Stimulated activated CD8-positive, alpha-beta memory T cell treated with anti-CD3 and anti-CD28 coated beads, Interleukin-2, amount 100 ng/mL, for 1 hour (primary cell): ENCODE data around the gene HSD17B10.
A peak's percentile ranks its signal among the peaks of the same experiment; 100 is the strongest.
"Not testable (repeated sequence)": the region's sequence is repeated elsewhere in the genome, so short reads cannot be mapped to it uniquely, and the experiment has no call there.

ENCODE experiments used
- DNase-seq, 2 donors: peaks; one replicate each; pipeline ENCODE4 v3.0.0-alpha.2; 2020; ENCODE audit warnings: low read depth in 2 of 2

Gene HSD17B10

DNA sequence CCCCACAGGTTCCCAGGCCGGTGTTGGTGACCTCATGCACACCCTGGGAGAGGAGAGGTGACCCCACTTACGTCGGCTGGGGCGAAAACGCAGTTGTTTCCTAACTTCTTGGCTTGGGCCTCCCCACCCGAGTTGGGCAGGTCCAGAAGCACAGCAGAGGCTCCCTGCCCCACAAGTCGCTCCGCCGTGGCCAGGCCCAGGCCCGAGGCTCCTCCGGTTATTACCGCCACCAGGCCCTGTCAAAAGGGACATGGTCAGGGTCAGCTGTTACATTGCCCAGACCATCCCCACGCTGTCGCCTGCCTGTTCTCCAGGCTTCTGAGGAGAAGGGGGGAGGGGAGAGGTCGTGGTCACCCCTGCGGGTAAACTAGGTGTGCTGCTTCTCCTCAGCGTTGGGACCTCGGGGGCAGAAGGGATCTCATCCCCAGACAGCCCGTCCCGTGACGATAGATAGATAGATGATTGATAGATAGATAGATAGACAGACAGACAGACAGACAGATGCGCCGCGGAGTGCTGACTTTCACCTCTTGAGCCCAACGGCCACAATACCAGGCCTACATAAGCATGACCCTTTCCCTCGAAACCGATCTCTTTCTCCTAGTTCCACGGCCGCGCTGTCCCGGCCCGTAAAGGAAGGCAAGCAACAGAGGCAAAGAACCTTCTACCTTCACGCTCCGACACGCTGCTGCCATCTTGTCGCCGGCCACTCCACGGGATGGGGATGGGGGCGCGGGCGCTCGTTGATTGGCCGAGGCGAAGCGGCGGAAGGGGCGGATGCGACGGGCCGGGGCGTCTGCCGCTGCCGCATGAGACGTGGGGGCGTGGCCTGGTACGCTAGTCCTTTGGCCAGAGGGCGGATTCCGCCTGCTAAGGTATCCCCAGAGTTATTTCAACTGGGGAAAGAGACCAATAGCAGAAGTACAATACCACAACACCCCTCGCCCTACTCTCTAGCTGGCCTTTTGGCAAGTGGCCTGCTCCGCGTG is at the start of gene HSD17B10:
Gene HSD17B10, minus strand, starts transcription at position 720 of the 989 bp plus-strand sequence. Its CDS starts 25 bp downstream, at position 695.
- peak; percentile 62 to 75 for DNase-seq

DNA sequence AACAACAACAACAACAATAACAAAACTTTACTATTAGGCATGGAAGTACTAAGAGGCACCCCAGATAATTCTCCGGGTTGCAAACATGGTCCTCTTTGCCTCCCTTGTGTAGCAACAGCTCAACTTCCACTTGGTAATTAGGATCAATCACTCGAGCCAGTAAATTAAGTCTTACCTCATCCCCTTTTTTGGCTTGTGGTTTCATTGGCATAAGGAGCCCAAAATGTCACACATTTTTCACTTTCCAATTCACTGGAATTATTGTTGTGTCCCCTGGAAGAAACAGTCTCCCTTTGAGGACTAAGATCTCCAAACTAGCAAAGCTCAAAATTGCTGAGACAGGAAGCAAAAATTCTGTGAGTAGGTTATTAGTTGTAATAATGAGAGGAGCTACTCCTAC is 49.2 kb upstream of the HSD17B10 start:
- no peak for DNase-seq

DNA sequence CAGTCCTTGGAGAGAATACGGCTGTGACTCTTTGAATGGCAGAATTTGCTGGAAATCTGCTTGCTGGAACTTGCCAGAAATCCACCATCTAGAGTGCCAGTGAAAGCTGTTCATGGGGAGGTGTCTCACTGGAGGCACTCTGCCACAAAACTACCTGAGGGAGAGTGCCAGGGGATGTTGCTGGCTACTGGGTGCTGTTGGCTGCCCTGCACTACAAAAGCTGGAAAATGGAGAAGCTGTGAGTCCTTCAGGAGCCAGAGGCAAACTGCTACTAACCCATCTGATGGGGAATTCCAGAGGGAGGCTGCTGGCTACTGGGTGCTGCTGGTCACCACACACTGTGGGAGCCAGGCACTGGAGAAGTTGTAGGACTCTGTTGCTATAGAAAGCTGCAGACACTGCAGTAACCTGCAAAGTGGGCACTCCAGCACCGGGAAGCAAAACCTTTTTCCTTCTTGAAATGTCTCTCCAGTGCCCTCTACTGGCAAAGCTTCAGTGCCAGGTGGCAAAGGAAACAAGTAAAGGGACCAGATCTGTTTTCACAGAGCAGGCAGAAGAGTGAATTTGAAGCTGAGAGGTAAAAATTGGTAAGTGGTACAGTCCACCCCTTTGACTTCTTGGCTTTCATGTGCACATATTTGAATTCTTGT is 47.8 kb upstream of the HSD17B10 start:
- DNase-seq, result peak; percentile 2

DNA sequence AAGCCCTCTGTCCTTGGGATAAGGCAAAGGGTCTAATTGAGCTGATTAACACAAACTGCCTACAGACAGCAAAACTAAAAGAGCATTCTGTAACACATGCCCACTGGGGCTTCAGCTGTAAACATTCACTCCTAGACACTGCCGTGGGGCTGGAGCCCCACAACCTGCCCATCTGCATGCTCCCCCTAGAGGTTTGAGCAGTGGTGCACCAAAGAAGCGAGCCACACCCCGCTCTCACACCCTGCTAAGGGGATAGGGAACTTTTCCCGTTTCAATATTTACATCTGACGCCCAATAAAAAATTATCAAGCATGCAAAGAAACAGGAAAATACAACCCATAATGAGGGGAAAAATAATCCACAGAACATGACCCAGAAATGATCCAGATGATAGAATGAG is 46.9 kb upstream of the HSD17B10 start:
- DNase-seq, result no peak

DNA sequence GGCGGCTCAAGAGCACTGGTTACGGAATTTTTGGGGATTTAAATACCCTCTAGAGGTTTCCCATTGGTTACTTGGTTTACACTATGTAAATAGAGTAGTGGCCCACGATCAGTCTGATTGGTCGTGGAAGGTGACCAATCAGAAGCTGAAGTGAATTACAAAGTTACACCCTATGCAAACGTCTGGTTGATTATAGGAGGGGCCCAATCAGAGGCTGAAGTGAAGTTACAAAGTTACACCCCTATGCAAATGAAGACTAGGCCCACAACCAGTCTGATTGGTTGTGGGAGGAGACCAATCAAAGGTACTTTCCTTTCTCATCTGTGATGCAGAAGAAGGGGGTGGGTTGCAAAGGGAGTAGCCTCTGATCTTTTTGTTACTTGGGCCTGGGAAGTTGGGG is 45.1 kb upstream of the HSD17B10 start:
- DNase-seq, result no peak

DNA sequence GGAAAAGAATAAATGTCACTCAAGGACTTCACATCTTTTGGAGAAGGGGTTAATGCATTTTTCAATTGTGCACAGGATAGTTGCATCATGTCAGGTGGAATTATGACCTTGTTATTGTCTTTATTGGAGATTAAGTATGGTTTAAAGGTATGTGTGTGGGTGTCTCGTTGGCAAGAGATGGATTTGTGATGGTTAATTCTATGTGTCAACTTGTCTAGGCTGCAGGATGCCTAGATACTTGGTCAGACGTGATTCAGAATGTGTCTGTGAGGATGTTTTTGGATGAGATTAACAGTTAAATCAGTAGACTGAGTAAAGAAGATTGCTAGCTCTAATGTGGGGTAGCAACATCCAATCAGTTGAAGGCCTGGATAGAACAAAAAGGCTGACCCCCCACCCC is 42.2 kb upstream of the HSD17B10 start:
- no peak for DNase-seq

DNA sequence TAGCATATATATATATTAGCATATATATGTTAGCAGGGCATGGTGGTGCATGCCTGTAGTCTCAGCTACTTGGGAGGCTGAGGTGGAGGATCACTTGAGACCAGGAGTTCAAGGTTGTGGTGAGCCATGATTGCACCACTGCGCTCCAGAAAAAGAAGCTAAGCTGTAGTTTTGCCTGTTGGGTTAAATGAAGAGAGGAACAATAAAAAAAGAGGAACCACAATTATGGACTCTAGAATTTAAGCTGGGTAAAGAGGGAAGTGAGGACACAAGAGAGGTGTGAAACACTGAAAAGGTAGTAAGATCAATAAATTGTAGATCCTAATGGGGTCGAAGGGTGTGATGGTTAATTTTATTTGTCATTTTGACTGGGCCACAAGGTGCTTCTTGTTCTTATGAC is 40.5 kb upstream of the HSD17B10 start:
- no peak for DNase-seq

DNA sequence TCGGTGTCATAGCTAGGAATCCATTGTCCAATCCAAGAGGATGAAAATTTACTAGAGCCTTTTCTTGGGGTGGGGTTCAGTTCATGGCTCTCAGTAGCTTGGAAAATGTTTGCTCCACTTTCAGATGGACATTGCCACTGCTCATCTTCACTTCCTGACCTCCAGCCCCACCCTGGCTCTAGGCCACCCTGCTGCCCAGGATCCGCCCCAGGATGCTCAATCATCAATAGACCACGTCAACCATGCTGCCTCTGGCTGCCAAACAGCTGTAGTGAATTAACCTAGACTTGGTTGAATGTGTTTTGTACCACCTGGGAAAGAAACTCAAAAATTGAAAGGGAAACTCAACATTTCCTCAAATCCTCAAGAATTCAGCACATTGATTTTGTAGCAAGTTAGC is 37.2 kb upstream of the HSD17B10 start:
- no peak for DNase-seq

DNA sequence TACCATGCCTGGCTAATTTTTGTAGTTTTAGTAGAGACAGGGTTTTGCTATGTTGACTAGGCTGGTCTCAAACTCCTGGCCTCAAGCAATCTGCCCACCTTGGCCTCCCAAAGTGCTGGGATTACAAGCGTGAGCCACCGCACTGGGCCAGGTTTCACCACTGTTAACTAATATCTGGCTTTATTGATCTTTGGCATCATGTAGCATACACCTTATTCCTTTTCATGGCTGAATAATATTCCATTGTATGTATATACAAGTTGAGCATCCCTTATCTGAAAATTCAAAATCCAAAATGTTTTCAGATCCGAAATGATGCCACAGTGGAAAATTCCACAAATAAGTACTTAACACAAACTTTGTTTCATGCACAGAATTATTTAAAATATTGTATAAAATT is 34.5 kb upstream of the HSD17B10 start:
- DNase-seq, result not testable (repeated sequence)

DNA sequence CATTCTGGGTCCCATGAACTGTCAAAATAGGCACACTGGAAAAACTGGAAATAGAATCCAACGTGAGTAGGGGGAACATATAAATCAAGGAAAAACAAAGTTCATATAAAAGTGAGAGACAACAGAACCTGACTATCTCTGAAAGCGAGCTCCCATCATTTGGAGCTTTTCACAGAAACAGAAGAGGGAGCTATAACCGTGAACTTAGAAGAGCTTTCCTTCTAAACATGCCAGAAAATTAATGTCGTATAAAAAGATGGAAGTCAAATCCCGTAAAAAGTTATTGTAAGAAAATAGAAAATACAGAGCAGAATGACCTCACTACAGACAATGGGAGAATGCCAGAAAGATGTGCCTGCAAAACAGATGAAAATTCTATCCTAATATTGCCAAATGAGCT is 23.9 kb upstream of the HSD17B10 start:
- DNase-seq, result no peak

DNA sequence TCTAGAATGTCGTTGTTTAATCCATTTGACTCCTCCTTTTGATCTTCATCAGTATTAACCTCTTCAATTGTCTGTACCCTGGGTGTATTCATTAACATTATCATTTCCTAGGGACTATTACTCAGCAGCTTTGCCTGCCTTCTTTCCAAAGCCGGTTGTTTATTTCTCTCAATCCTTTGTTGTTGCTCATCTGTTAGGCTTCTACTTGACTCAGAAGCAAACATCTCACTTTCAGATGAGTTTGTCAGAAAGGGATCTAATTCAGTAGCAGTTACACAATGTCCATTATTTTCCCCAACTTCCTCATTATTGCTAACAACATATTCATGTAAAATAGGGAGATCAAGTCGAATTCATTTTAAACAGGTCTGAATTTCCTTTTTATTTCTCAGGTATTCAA is 22.1 kb upstream of the HSD17B10 start:
- DNase-seq, result no peak

DNA sequence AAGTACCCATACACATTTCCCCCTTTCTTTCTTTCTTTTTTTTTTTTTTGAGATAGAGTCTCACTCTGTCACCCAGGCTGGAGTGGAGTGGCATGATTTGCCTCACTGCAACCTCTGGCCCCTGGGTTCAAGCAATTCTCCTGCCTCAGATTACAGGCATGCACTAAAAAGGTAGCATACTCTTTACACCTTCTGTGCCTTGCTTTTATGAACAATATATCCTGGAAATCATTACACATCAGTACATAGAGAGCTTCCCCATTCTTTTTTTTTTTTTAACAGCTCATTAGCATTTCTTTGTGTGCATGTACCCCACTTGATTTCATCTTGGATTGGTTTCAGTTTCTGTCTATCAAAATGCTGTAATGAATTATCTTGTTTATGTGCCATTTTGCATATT is 18.6 kb upstream of the HSD17B10 start:
- DNase-seq, result no peak

DNA sequence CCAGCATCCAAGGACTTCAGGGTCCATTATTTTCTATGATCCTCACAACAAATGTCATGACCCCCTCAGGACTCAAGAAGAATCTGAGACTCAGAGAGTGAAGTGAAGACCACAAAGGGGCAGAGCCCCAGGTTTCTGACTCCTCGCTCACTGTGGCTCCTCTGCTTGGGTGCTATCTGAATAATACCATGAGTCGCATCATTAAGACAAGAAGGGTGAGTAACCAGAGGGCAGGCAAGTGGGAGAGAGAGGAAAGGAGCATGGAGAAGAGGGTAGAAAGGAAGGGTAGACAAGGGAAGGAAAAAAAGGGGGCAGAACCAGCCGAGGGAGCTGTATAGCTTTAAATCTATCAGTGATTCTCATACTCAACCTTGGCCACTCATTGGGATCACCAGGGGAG is 15.5 kb upstream of the HSD17B10 start:
- DNase-seq, result no peak

DNA sequence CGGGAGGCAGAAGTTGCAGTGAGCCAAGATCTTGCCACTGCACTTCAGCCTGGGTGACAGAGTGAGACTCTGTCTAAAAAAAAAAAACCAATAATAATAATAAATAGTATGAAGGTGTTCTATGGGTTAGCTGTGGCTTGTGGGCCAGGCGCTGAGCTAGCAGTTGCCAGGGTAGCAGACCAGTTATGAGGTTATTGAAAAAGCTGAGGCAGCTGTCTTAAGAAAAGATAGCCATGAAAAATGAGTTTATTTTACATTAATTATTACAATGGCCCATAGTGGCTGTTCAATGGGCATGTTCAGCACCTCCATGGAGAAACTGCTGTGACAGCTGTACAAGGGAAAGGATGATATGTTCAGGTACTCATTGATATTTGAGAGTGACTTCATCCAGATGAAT is 13.3 kb upstream of the HSD17B10 start:
- DNase-seq, result no peak

DNA sequence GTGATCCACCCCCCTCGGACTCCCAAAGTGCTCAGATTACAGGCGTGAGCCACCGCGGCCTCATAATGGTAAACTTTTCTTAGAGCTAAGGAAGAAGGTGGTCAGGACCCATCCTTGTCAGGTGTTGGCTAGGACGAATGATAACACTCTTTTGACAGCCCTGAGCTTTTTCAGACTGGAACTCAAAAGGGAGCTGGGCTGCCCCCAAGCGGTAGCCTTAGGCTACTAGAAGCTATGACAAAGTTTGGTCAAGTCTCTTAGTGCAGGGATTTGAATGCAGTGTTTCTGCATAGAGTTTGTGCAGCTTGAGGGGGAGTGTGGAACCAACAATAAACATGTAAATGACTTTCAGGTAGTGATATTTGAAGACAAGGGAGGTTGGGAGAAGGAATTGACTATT is 11.8 kb upstream of the HSD17B10 start:
- no peak for DNase-seq

DNA sequence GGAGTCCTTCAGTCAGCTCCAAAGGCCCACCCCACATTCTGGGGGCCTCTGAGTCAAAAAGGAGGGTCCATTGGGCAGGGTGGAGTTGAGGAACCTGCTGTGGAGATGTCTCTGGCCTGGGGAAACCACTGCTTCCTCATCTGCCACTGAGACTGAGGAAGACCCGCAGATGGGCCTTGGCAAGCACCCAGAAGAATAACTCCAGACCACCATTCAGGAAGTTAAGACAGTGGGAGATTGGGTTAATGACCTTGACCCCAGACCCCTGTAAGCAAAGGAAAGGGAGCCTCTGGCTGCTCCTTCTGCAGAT is 8.1 kb upstream of the HSD17B10 start:
- DNase-seq, result no peak

DNA sequence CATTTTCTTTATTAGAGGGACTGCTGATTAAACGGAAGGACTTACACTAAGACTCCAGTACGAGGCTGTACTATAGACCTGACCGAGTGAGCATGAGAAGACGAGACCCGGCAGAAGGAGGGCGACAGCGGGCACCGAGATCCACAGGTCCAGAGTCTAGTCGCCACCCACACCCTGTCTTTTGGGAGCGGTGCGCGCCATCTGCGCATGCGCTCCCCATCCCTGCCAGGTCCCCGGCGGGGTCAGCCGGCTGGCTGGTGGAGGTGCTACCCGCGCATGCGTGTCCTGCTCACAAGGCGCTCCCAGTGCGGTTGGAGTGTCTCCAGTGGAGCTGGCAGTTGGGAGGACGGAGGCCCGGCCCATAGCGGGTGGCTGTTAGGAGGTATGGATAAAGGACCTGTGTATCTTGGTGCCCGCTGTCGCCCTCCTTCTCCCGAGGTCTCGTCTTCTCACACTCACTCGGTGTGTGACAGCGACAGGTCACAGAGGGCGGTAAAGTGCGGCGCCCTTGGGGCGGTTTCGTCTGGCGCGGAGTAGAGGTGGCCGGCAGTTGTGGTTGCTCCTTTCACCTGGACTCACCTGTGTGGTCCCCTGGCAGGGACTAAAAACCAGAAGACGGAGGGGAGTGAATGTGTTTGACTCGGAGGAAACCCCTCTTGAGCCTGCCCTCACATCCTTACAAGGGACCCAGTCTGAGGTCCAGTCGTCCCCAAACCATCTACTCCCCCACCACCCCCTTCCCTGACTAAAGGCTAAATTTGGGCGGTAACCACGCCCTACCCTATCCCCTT is 7.6 kb upstream of the HSD17B10 start:
- DNase-seq, result peak; percentile 37 to 51

DNA sequence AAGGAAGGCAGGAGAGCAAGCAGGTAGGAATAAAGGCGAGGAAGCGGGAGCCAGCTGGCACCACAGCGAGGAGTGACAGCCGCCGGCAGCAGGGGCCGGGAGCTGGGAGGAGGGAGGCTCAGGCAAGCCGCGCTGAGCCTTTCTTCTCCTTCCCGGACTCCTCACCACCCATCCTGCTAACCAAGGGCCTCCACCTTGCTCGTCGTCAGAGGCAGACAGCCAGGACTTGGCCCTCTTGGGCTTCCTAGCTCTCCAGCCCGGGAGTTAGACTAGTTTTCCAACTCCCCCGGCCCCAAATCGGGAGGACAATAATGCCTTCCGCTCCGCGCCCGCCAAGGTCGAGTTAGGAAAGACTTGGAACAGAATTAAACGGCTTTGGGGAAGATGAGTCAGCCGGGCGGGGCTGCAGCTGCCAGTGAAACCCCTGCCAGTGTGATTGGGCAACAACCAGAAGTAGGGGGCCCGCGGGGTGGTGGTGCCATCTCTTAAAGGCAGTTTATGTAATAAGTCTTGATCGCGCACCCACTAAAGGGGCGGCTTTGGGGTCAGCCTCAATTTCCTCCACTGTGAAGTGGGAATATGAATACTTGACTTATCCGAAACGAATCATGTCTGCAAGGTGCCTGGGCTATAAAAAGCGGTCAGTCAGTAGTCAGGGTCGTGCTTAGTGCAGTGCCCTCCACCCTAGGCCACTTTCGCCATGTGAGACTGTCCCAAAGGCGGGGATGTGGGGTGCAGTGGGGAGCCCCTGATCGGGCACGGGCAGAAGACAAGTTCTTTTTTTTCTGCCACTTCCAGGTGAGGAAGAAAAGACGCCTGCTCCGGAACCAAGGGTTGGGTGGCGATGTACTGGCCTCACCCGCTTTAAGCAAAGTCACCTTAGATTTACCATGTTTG is 6.7 kb upstream of the HSD17B10 start:
- DNase-seq, result no peak

DNA sequence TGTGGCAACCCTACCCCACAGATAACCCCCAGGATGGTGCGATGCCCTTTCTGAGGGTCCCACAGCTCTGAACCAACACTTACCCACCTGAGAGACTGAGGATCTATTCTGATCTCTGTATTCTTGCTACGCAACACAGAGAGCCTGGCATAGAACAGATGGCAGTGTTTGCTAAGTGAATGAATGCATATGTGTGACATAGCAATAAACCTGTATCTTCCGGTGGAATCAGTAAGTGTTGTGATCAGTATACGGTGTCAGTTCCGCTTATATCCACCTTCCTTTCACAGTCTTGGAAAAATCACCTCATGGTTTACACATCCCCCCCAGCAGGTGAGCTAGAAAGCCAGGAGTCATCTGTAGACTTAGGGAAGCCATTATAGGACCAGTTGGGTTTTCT is 5.9 kb upstream of the HSD17B10 start:
- no peak for DNase-seq

DNA sequence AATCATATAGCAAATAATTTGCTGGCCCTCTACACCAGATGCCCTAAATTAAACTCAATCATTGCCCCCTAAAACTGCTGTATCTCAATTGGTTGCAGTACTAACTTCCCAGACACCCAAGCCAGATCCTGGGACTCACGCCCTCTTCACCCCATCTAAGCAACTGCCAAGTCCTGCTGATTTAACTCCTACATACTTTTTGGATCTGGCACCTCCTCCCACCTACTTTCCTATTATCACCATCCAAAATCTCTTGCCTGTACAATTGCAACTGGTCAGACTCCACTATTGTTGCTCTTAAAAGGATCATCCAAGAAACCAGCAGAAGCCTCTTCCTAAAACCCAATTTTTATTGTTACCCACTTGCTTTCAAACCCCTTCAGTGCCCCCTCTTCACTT is 4.7 kb upstream of the HSD17B10 start:
- no peak for DNase-seq

DNA sequence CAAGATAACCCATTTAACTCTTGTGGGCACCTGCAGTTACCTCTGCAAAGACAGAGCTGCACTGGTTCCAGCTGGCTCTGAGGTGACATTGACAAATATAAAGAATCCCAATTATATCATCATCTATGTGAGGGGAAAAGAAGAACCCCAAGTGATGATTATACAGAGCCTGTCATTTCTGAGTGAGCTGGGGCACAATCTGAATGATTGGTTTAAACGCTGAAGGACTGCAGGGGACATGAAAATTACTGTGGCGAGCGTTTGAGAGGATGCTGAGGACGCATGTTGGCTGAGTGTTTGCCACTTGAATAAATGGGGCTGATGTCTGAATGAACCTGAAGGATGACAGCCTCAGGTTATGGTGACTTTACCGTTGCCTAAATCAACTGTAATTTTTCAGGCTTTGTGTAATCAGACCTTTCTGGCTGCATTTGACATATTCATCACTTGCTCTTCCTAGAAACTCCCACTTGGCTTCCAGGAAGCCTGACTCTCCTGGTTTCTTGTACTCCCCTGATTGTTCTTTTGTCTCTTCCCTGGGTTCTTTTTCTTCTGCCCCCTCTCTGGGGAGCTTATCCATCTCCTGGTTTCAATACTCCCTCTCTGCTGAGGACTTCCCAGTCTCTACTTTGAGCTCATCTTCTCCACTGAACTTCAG is 4.1 kb upstream of the HSD17B10 start:
- DNase-seq, result no peak
